HUDEP-2 (cell line): ENCODE measurements around the gene ZIK1.

ENCODE experiments used
- DNase-seq, 76 experiments: peaks; one replicate each; lab custom pipeline; 2025; ENCODE audit not compliant: unreplicated experiment in 76 of 76; lab: John Stamatoyannopoulos, UW

Gene ZIK1

DNA sequence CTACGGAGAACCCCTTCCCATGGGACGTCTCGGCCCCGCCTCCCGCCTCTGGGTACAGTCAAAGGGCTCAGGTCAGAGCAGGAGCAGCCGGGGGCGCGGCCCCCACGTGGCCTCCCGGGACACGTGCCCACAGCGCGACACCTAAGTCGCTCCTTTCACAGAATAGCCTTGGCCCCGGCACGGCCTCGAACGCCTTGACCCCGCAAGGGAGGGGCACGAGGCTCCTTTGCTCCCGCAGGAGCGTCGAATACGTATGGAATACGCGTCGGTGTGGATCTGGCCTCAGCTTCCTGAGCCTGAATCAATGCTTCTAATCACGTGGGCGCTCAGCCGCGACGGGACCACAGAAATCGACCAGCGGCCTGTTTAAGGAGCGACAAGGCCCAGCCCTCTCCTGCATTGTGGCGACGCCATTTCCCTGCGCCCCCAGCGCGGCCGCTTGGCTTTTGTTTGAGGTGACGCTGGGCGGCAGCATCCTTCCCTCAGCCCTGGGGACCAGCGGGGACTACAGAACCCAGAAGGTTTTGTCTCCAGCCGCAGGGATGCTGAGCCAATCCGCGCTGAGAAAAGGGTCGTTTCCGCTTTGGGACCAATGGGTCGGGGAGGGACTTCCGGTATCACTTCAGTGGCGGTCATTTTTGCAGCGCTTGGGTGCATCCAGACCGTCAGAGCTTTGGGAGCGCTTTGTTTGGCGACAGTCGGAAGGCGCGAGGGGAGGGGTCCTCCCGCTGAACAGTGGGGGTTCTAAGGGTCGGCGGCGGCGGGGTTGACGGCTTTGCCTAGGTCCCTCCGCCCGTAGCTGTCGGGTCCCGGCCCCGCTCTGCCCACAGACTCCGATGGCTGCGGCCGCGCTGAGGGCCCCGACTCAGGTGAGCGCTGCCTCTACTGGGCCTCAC, at the start of gene ZIK1:
ZIK1 (plus strand) TSS at position 625 of the 896 bp plus-strand sequence; CDS start at position 837, 212 bp downstream.
- peak in 62 of 76 experiments; percentile 10 to 94 (median 62) for DNase-seq

DNA sequence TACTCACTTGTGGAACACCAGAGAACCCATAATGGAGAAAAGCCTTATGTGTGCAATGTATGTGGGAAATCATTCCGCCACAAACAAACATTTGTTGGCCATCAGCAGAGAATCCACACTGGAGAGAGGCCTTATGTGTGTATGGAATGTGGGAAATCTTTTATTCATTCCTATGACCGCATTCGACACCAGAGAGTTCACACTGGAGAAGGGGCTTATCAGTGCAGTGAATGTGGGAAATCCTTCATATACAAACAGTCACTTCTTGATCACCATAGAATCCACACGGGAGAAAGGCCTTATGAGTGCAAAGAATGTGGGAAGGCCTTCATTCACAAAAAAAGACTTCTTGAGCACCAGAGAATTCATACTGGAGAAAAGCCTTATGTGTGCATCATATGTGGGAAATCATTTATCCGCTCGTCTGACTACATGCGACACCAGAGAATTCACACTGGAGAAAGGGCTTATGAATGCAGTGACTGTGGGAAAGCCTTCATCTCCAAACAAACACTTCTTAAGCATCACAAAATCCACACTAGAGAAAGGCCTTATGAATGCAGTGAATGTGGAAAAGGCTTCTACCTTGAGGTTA, 45.9 kb upstream of the ZIK1 start:
- DNase-seq, result no peak

DNA sequence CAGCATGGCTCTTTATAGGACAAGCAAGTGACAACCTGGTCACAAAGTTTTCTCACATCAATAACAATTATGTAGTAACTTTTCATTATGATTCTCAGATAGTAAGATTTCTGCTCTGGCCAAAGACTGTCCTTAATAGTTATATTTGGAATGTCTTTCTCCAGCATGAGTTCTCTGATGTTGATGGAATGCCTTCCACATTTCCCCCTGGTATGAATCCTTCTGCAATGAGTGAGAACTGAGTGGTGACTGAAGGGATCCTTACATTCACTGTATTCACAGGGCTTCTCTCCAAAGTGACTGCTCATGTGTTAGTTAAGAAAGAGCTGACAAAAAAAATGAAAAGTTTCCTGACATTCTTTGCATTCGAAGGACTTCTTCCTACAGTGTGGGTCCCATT, 37.4 kb upstream of the ZIK1 start:
- no peak for DNase-seq

DNA sequence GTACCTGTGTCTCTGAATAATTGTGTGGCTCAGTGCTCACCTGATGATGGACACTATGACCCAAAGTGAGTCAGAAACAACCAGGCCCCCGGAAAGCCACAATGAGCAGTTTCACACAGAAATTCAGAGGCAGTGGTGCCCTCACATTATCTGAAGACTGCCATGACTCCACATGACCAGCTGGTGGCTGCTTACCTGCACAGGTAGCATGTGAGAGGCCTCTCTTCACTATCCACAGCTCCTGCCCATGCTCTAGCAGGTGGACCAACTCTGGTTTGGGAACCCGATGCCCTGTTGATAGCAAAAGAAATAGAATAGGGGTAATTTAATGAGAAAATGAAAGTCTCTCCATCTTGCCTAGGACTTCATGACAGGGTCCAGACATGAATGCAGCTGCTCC, 31.5 kb upstream of the ZIK1 start:
- DNase-seq, result no peak

DNA sequence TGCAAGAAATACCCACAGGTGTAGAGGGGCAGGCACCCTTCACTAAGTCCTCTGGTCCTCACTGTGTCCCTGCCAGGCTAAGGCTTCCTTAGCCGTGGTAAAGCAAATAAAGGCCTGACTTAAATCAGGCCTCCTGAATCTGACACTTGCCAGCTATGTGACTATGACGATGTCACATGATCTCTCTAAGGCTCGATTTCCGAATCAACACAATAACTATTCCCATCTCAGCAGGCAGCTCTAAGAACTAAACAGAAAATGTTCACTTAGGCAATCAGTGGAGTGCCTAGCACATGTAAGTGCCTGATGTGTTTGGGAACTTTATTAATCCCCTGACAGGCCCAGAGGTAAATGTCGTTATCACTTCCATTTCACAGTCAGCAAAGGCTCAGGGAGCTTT, 26.3 kb upstream of the ZIK1 start:
- no peak for DNase-seq

DNA sequence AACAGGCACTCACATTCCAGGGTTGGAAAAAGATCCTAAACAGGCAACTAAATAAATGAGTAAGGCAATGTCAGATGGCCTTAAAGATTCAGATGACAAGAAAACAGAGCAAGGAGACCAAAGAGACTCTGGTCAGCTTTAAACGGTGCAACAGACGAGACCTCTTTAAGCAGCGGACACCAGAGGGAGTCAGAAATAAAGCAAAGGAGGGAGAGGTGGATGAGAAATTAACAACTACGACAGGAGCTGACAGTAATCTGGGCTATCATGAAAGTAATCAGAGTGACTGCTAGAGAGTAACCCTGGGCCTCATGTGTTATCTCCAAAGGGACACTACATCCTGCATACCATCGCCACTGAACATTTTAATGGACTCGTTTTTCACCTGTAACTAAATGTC, 25.4 kb upstream of the ZIK1 start:
- peak in 1 of 76 experiments; percentile 30 for DNase-seq

DNA sequence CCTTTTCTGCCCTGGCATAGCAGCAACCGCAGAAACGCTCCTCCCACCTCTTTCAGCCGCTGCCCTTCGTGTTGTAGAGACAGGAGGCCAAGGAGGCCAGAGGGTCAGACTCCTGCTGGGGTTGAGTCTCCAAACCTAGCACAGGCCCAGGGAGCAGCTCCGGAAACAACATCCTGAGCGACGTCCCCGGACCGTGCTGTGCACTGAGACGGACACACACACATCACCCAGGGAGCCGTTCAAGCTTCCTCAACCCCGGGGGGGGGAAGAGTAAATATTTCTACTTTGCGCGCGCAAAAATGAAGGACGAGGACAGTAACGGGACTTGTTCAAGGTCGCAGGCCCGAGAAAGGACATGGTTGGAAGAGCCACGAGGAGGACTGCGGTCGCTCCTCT, 24.9 kb upstream of the ZIK1 start:
- DNase-seq, result peak in 30 of 76 experiments; percentile 2 to 38 (median 18)

DNA sequence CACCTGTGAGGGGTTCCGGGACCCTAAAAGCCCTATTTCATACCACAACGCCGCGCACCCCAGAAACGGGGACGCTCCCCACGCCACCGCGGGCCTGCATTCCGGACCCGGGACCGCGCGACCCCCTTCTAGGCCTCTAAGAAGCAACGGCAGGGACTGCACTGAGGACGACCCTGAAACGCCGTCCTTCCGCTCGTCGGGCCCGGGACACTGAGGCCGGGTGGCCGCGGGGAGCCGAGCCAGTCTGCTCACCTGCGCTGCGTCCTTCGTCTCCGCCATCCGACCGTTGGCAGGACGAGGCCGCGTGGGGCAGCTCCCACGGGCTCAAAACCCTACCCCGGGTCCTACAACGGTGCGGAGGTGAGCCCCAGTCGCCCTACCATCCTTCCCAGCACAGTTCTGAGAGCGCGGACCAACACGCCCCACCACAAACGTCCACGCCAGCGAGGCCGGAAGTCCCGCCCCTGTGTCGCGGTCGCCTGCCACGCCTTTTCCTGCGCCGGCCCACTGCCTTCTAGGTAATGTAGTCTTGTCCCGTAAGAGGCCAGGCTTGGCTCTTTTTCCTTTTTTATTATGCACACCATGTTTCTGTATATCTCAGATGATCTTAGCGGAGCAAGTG, 24.4 kb upstream of the ZIK1 start, which contains the start of gene ZNF550:
ZNF550 (minus strand) TSS at position 460 of the 622 bp plus-strand sequence; CDS start at position 279, 181 bp downstream.
- DNase-seq, result peak in 74 of 76 experiments; percentile 39 to 93 (median 82)

DNA sequence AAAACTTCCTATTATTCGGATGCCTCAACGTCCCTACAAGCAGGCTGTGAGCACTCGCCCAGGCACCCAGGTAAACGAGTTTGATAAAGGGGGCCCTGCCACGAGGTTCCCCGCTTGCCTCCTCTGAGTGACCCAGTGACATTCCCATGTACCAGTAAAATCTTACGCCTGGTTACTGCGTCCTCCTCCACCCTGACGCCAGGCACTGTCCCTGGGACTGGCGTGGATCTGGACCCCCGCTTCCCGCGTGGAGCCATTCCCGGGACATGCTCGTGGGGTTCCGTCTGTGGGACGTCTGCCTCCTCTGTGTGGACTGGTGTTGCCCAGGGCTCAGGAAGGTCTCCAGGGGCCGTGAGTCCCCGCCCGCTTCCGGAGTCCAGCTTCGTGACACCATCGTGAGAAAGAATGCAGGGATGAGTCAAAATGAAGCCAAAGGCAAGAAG, 23.9 kb upstream of the ZIK1 start:
- DNase-seq, result no peak

DNA sequence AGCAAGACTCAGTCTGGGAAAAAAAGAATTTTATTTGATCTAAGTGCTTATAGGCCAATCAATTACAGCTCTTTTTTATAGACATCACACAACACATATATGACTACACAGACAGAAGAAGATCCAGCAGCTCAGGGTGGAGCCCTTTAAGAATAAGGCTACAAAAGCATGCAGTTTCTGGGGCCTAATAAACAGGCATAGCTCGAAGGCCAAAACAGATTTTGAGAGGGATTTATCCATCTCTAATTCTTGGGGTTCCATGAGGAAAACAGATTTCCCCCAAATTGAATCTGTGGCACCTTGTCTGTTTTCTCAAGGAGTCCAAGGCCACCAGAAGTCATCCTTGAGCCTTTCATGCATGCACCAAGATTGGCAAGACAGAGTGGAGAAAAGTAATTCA, 20.4 kb upstream of the ZIK1 start:
- DNase-seq, result no peak

DNA sequence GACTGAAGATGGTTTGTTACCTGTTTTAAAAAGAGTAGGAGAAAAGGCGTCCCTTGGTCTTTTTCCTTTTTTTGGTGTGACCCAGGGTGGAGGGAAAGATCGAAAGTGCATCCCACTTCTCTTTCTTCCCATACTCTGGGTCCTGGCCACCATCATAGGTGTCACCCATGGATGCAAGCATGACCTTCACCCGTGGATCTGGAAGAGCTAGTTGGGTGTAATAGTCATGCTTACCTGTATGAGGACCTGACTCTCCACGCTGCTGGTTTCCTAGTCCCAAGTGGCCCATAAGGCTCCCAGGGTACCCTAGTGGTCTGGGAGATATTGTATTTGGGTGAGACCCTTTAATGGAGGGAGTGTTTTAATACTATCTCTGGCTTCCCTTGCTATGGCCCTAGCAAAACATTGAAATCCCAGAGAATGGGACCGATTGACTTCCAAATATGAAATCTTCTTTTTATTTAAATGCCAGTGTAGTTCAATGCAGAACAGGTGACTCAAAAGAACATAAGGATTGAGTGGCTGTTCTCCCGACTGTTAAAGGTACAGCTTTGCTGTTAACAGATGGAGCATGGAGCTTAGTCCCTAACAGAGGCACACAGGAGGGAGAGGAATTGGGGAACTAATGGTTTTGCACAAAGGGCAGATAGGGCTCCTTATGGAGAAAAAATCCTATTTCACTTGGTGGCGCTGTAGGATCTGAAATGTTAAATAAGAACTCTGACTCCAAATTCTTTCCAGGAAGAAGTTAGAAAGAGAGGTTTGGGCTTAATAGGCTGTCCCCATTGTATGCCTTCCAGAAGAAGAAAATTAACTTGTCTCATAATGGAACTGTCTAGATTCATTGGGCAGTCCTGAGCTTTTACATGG, 17.3 kb upstream of the ZIK1 start:
- DNase-seq, result peak in 5 of 76 experiments; percentile 3 to 11 (median 9)

DNA sequence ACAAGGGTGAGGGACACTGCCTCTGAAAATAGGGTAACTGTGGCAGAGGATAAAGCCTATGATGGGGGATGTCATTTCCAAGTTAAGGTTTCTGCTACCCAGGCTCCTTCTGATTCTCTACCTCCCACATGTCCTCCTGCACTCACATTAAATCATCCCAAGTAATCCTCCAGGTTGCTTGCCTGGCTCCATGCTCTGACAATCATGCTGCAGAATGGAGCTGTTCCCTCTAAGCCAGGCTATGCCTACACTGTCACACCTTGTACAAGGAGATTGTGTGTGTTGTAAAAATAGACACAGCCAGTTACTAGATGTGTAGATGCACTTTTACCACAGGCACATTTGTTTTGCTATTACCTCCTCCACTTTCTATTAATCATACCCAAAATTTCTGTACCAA, 13.2 kb upstream of the ZIK1 start:
- DNase-seq, result no peak

DNA sequence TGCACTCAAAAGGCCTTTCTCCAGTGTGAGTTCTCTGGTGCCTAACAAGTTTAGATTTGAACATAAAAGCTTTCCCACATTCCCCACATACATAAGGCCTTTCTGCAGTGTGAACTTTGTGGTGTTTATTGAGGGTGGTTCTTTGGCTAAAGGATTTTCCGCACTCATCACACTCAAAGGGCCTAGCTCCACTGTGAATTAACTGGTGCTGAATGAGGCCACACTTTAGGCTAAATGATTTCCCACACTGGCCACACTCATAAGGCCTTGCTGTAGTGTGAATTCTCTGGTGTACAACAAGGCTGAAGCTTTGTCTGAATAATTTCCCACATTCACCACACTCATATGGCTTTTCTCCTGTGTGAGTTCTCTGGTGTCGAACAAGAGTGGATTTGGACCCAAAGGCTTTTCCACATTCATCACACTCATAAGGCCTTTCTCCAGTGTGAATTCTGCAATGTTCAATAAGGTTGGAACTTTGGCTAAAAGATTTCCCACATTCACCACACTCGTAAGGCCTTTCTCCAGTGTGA, 11.5 kb upstream of the ZIK1 start:
- no peak for DNase-seq

DNA sequence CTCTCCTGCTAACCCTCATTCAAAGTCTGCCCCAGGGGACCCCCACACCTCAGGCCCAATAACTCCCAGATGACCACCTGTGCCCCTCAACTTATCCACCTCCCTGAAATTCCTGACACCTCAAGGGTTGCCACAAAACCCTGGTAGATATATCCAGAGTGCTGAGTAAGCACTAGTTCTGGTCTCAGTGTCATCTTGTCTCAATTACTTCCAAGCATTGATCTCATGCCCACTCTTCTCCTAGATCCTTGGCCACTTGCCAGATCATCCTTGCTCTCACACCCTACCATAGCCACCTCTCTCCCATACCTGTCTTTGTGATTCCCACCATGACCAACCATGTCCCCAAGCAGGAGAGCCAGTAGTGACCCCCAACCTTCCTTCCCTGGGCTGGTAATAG, 7.3 kb upstream of the ZIK1 start:
- no peak for DNase-seq

DNA sequence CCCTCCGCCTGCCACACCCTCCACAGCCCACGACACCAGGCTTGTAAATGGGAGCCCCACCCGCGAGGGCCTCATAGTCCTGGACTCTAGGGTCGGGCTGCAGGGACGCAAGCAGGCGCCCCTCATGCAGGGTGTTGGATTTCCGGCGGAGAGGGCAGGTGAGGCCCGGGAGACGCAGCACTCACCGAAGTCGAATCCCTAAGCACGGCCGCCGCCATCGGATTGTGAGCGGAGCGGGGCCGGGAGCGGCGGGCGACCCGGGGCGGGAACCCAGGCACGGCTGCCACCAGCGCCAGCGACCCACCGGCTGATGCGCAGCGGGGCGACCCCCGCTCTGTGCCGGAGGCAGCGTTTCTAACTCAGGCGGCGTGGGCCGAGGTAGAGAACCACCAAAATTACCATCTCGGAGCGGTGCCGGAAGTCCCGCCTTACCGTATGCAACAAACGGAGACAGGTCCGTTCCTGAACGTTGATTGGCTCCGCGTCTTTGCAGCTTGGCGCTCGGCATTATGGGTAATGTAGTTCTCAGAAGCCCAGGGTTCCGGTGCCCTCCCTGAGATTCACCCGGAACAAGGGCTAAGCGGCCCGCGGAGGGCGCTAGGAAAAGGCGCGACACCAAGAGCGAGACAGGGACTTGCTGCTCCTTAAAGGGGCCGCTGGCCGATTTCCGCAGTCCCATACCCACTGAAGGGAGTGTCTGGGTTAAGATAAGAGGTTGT, 5.3 kb upstream of the ZIK1 start, which contains the start of gene ZNF416:
ZNF416 (minus strand) TSS at position 425 of the 719 bp plus-strand sequence; CDS start at position 218, 207 bp downstream.
- DNase-seq, result peak; percentile 44 to 99 (median 97)

DNA sequence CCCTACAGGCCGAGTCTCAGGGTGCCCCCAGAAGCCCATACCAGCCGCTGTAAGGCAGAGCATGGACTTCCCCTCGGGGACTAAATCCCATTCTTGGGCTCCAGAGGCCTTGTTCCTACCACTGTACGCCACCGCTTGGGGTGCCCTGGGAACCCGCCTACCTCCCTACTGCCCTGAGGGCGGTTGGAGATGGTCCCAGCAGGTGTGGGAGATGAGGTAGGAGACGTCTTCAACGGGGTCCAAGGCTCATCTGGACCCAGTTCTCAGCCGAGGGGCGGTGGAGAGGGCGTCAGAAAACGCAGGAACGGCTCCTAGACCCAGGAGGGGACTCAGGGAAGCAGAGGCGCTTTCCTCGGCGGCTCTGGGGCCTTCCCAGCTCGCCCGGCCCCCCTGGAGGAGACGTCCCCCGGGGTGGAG, 833 bp upstream of the ZIK1 start:
- DNase-seq, result no peak

DNA sequence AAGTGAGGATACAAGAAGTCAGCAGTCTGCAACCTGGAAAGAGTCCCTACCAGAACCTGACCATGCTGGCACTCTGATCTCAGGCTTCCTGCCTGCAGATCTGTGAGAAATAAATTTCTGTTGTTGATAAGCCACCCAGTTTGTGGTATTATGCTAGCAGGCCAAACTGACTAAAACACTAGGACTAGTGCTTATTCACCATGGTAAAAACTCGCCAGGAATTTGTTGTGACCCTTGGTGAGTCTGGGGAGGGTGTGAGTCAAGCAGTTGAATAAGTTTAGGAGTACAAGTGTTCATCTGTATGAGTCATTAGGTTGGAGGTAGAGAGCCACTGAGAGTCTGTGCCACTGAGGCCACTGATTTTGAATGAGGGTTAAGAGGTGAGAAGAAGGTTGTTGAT, 3.6 kb downstream of the ZIK1 start:
- no peak for DNase-seq

DNA sequence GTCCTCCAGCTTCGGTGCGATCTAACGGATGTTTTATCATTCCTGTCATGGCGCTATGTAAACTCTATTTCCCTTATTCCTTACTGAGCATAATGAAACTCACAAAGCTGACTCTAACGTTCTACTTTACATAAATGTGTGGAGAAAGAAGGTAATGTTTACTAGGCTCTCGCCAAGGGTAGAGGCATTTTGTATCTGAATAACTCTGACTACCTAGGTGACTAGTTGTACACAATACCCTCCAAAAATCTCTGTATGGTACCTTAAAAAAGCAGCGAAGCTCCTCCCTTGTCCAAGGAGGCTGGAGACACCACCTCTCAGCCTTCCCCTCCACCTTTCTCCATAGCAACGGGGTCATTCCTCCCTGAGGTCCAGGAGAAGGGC, 15.4 kb downstream of the ZIK1 start:
- DNase-seq, result no peak

DNA sequence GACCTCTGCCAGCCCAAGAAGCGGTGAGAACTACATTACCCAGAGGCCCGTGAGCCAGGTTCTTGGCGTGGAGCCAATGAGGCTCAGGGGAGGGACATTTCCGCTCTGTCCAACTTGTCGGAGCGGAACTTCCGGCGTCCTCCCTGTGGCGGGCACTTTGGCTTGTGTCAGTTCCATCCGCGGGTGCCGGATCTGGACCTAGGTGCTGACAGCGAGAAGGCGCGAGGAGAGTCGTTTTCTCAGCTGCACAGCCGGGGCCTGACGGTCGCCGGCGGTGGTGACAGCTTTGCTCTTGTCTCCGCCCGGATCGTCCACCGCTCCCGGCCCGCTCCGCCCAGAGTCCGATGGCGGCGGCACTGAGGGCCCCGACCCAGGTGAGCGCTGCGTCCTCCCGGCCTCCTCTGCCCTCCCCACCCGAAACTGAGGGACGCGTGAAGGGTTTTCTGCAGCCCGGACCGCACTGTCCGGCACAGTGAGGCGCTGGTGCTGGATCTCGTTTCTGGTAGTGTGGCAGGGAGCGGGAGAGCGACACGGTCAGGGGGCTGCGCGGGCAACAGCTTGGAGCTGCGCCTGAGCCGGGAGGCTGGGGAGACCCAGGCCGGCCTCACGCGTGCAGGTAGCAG, 15.9 kb downstream of the ZIK1 start, which contains the start of gene ZNF530:
ZNF530 (plus strand) TSS at position 125 of the 623 bp plus-strand sequence. CDS start 4,461 bp downstream, outside the sequence.
- DNase-seq, result peak in 75 of 76 experiments; percentile 49 to 97 (median 90)
